ENCODE measurements around the gene OR2M3.

- TF ChIP-seq POLR2AphosphoS2 (conservative IDR thresholded peaks at IDR 0.05; ENCODE audit: low read length) (no peak), SMC3 (IDR thresholded peaks at IDR 0.05) (no peak)
These were observed 41.1 kb upstream of the OR2M3 start for GRCh38 chr1:248155927-248156326.
